ENCODE data around the gene TMEM62.

DNA sequence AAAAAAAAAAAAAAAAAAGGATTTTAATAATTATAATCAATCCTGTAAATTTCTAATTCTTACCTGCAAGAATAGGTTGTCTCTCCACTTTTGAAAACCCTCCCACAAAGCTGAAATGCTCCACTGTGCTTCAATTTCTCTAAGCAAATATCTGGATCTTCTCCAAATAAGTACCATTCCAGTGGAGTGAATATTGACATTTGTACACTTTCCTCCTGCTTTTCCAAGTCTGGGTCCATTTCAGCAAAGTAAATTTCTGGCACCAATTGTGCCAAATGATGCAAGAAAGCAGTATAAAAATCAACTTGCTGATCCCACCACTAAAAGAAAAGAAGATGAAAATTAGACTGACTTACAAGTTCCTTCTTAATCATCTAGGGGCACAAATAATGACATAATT lies 47.5 kb upstream of the TMEM62 start:
- TF ChIP-seq CHD4 (IDR thresholded peaks at IDR 0.05; ENCODE audit: borderline replicate concordance) = no peak
- TF ChIP-seq POLR2A (IDR thresholded peaks at IDR 0.05; ENCODE audit: low read length) = no peak
- TF ChIP-seq, protein P1, sequence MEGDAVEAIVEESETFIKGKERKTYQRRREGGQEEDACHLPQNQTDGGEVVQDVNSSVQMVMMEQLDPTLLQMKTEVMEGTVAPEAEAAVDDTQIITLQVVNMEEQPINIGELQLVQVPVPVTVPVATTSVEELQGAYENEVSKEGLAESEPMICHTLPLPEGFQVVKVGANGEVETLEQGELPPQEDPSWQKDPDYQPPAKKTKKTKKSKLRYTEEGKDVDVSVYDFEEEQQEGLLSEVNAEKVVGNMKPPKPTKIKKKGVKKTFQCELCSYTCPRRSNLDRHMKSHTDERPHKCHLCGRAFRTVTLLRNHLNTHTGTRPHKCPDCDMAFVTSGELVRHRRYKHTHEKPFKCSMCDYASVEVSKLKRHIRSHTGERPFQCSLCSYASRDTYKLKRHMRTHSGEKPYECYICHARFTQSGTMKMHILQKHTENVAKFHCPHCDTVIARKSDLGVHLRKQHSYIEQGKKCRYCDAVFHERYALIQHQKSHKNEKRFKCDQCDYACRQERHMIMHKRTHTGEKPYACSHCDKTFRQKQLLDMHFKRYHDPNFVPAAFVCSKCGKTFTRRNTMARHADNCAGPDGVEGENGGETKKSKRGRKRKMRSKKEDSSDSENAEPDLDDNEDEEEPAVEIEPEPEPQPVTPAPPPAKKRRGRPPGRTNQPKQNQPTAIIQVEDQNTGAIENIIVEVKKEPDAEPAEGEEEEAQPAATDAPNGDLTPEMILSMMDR (IDR thresholded peaks at IDR 0.05) = no peak
- TF ChIP-seq, protein P2, sequence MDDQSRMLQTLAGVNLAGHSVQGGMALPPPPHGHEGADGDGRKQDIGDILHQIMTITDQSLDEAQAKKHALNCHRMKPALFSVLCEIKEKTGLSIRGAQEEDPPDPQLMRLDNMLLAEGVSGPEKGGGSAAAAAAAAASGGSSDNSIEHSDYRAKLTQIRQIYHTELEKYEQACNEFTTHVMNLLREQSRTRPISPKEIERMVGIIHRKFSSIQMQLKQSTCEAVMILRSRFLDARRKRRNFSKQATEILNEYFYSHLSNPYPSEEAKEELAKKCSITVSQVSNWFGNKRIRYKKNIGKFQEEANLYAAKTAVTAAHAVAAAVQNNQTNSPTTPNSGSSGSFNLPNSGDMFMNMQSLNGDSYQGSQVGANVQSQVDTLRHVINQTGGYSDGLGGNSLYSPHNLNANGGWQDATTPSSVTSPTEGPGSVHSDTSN (IDR thresholded peaks at IDR 0.05) = no peak
